H9 (cell line): Measurements from ENCODE around the gene TEX47. TPM values are rescaled to one million over a fixed set of nuclear protein-coding genes. Genes with fewer than 3 reads are reported as not detected.

Experiments used
- DNase-seq: peaks from one replicate; pipeline ENCODE4 v3.0.0-alpha.2; 2017
- H2AFZ ChIP-seq: one replicate; pipeline ENCODE4 v1.6.1; 2013; ENCODE audit warnings: mild to moderate bottlenecking, low read length, control low read depth, moderate library complexity
- H2AK5ac ChIP-seq: 2 replicates; pipeline ENCODE4 v1.6.1; 2013; ENCODE audit warnings: low read length, control low read depth, mixed read lengths; ENCODE audit not compliant: insufficient read length
- H2BK120ac ChIP-seq: one replicate; pipeline ENCODE4 v1.6.1; 2013; ENCODE audit warnings: low read depth, mild to moderate bottlenecking, low read length, control low read depth, inconsistent platforms; ENCODE audit not compliant: poor library complexity, severe bottlenecking
- H2BK12ac ChIP-seq: 2 replicates; pipeline ENCODE4 v1.6.1; 2013; ENCODE audit warnings: low read length, control low read depth, mixed read lengths, low read depth; ENCODE audit not compliant: insufficient read length
- H2BK15ac ChIP-seq: 2 replicates; pipeline ENCODE4 v1.6.1; 2013; ENCODE audit warnings: low read depth, low read length, control low read depth
- H2BK20ac ChIP-seq: one replicate; pipeline ENCODE4 v1.6.1; 2013; ENCODE audit warnings: low read depth, mild to moderate bottlenecking, low read length, control low read depth, inconsistent platforms; ENCODE audit not compliant: poor library complexity, severe bottlenecking
- H2BK5ac ChIP-seq: 2 replicates; pipeline ENCODE4 v1.6.1; 2013; ENCODE audit warnings: low read length, control low read depth, mixed read lengths; ENCODE audit not compliant: insufficient read length
- H3K14ac ChIP-seq: 2 replicates; pipeline ENCODE4 v1.6.1; 2013; ENCODE audit warnings: low read length, control low read depth; ENCODE audit not compliant: insufficient read depth
- H3K18ac ChIP-seq: 2 replicates; pipeline ENCODE4 v1.6.1; 2013; ENCODE audit warnings: low read depth, mild to moderate bottlenecking, mixed read lengths, low read length, control low read depth; ENCODE audit not compliant: insufficient read length
- H3K23ac ChIP-seq: 2 replicates; pipeline ENCODE4 v1.6.1; 2013; ENCODE audit warnings: low read length, control low read depth, mixed read lengths, low read depth; ENCODE audit not compliant: insufficient read length
- H3K23me2 ChIP-seq: 2 replicates; pipeline ENCODE4 v1.6.1; 2013; ENCODE audit warnings: low read depth, mild to moderate bottlenecking, mixed read lengths, low read length, control low read depth; ENCODE audit not compliant: insufficient read length, poor library complexity, severe bottlenecking
- H3K27ac ChIP-seq: 2 replicates; pipeline ENCODE4 v1.5.1; 2013; ENCODE audit warnings: low read length, control low read depth, mixed read lengths, low read depth; ENCODE audit not compliant: insufficient read length
- H3K27me3 ChIP-seq: 2 replicates; pipeline ENCODE4 v1.6.1; 2013; ENCODE audit warnings: low read length, control low read depth, inconsistent platforms; ENCODE audit not compliant: insufficient read depth
- H3K4ac ChIP-seq: 2 replicates; pipeline ENCODE4 v1.6.1; 2013; ENCODE audit warnings: low read depth, mild to moderate bottlenecking, control low read depth, inconsistent platforms, low read length, moderate library complexity
- H3K4me1 ChIP-seq: 2 replicates; pipeline ENCODE4 v1.6.1; 2013; ENCODE audit warnings: low read length, control low read depth, inconsistent platforms; ENCODE audit not compliant: insufficient read depth
- H3K4me2 ChIP-seq: 2 replicates; pipeline ENCODE4 v1.6.1; 2013; ENCODE audit warnings: low read length, control low read depth, mixed read lengths; ENCODE audit not compliant: insufficient read length, insufficient read depth
- H3K56ac ChIP-seq: 2 replicates; pipeline ENCODE4 v1.6.1; 2013; ENCODE audit warnings: low read depth, mild to moderate bottlenecking, mixed read lengths, low read length, control low read depth; ENCODE audit not compliant: insufficient read length
- H3K79me1 ChIP-seq: 2 replicates; pipeline ENCODE4 v1.6.1; 2013; ENCODE audit warnings: low read depth, mild to moderate bottlenecking, moderate library complexity, low read length, control low read depth, inconsistent platforms; ENCODE audit not compliant: insufficient read depth, poor library complexity, severe bottlenecking
- H3K79me2 ChIP-seq: 2 replicates; pipeline ENCODE4 v1.6.1; 2013; ENCODE audit warnings: low read length, control low read depth, inconsistent platforms; ENCODE audit not compliant: insufficient read depth
- H3K9ac ChIP-seq: 2 replicates; pipeline ENCODE4 v1.6.1; 2013; ENCODE audit warnings: low read length, control low read depth, mixed read lengths; ENCODE audit not compliant: insufficient read length; ENCODE audit errors: extremely low read depth
- H3K9me3 ChIP-seq: one replicate; pipeline ENCODE4 v1.6.1; 2013; ENCODE audit warnings: low read depth, low read length, inconsistent platforms; ENCODE audit not compliant: control insufficient read depth
- H3T11ph ChIP-seq: one replicate; pipeline ENCODE4 v1.6.1; 2013; ENCODE audit warnings: mild to moderate bottlenecking, low read length, control low read depth, inconsistent platforms
- H4K20me1 ChIP-seq: one replicate; pipeline ENCODE4 v1.6.1; 2013; ENCODE audit not compliant: control insufficient read depth, insufficient read length, insufficient read depth
- H4K5ac ChIP-seq: 2 replicates; pipeline ENCODE4 v1.6.1; 2013; ENCODE audit warnings: low read depth, mild to moderate bottlenecking, mixed read lengths, low read length, control low read depth; ENCODE audit not compliant: insufficient read length
- H4K8ac ChIP-seq: replicated peaks from 2 replicates; pipeline ENCODE4 v1.6.1; 2013; ENCODE audit warnings: low read length, control low read depth, mixed read lengths, low read depth; ENCODE audit not compliant: insufficient read length
- H4K91ac ChIP-seq: 2 replicates; pipeline ENCODE4 v1.6.1; 2013; ENCODE audit warnings: low read depth, mild to moderate bottlenecking, moderate library complexity, mixed read lengths, low read length, control low read depth; ENCODE audit not compliant: insufficient read length
- H3K27ac Mint-ChIP-seq, 3 experiments: 2 replicates in 2 of 3; 3 replicates in 1 of 3; pipeline ENCODE4 v1.8.0; 2020 to 2021; ENCODE audit warnings: mixed read lengths in 3 of 3, mild to moderate bottlenecking in 1 of 3, moderate library complexity in 1 of 3
- H3K27me3 Mint-ChIP-seq: 2 replicates; pipeline ENCODE4 v1.8.0; 2021; ENCODE audit warnings: low read depth, mild to moderate bottlenecking, moderate library complexity, mixed read lengths
- H3K36me3 Mint-ChIP-seq, 3 experiments: 2 replicates in 2 of 3; 3 replicates in 1 of 3; pipeline ENCODE4 v1.8.0; 2020 to 2021; ENCODE audit warnings: low read depth in 3 of 3, mixed read lengths in 3 of 3; ENCODE audit not compliant: insufficient read depth in 1 of 3
- H3K4me1 Mint-ChIP-seq, 2 experiments: 2 replicates each; pipeline ENCODE4 v1.8.0; 2020; ENCODE audit warnings: mixed read lengths in 2 of 2
- H3K4me3 Mint-ChIP-seq, 2 experiments: 2 replicates in 1 of 2; 3 replicates in 1 of 2; pipeline ENCODE4 v1.8.0; 2020 to 2021; ENCODE audit warnings: mild to moderate bottlenecking in 2 of 2, mixed read lengths in 2 of 2, moderate library complexity in 1 of 2
- H3K9me3 Mint-ChIP-seq, 2 experiments: 2 replicates in 1 of 2; 3 replicates in 1 of 2; pipeline ENCODE4 v1.8.0; 2020; ENCODE audit warnings: mild to moderate bottlenecking in 2 of 2, mixed read lengths in 2 of 2, moderate library complexity in 1 of 2
- WGBS: extraction: QIAGEN DNeasy Blood & Tissue Kit; methylation state at CpG from one replicate; pipeline ENCODE4 v1.1.7; 2013; ENCODE audit warnings: missing lambda C conversion rate, low lambda C conversion rate, mixed read lengths; ENCODE audit not compliant: insufficient read length; ENCODE audit errors: extremely low coverage; 5-methylcytosine and 5-hydroxymethylcytosine counted together
- total RNA-seq: library from RNA; stranded (reverse); gene quantifications from 2 replicates; pipeline ENCODE4 v1.2.1, GENCODE V29; 2021
- TF ChIP-seq, protein P1 (sequence below): fragments of 200-600 bp; sonication (generic); conservative IDR thresholded peaks from 3 replicates; pipeline ENCODE4 v1.8.0; 2021; ENCODE audit warnings: antibody characterized with exemption, mild to moderate bottlenecking

TEX47 gene
- total RNA-seq, 1 experiment from 2014 or later, result not detected

DNA sequence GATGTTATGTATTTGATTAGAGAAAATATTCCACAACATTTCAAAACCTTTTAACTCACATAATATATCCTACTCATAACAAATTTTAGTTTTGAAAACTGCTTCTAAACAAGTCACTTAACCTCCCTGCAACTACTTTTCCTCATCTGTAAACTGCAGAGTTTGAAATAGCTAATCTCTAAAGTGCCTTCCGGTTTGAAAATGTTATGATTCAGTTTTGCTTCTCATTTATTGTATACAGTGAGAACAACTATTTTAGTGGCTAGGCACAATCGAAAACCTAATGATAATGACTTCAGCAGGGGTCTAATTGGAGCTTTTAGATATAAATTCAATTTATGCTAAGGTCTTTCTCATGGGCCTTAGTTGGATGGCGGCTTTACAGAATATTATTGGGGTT is 30.7 kb upstream of the TEX47 start:
- Histone ChIP-seq H2BK12ac (no peak overlapping the region), H3K9ac (no peak overlapping the region), H2AFZ (no peak overlapping the region), H2BK5ac (no peak overlapping the region), H3K4ac (no peak overlapping the region), H2BK15ac (no peak overlapping the region), H2AK5ac (no peak overlapping the region), H4K20me1 (no peaks in the 10 kb centered on the region), H4K8ac (no peak overlapping the region), H3K23ac (no peak overlapping the region), H3K79me1 (no peaks in the 10 kb centered on the region), H4K5ac (no peak overlapping the region), H2BK20ac (no peak overlapping the region), H3K4me2 (no peak overlapping the region), H3T11ph (no peak overlapping the region), H4K91ac (no peak overlapping the region), H3K27me3 (no peaks in the 10 kb centered on the region), H3K18ac (no peak overlapping the region), H3K23me2 (no peaks in the 10 kb centered on the region), H3K4me1 (no peaks in the 10 kb centered on the region), H2BK120ac (no peak overlapping the region), H3K27ac (no peak overlapping the region), H3K79me2 (no peaks in the 10 kb centered on the region), H3K56ac (no peak overlapping the region), H3K9me3 (no peaks in the 10 kb centered on the region), H3K14ac (no peak overlapping the region)
- TF ChIP-seq, protein P1, sequence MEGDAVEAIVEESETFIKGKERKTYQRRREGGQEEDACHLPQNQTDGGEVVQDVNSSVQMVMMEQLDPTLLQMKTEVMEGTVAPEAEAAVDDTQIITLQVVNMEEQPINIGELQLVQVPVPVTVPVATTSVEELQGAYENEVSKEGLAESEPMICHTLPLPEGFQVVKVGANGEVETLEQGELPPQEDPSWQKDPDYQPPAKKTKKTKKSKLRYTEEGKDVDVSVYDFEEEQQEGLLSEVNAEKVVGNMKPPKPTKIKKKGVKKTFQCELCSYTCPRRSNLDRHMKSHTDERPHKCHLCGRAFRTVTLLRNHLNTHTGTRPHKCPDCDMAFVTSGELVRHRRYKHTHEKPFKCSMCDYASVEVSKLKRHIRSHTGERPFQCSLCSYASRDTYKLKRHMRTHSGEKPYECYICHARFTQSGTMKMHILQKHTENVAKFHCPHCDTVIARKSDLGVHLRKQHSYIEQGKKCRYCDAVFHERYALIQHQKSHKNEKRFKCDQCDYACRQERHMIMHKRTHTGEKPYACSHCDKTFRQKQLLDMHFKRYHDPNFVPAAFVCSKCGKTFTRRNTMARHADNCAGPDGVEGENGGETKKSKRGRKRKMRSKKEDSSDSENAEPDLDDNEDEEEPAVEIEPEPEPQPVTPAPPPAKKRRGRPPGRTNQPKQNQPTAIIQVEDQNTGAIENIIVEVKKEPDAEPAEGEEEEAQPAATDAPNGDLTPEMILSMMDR, result no peak
- H3K27ac Mint-ChIP-seq, result no peak overlapping the region
- no CpG with 5 or more reads among the region's 3 CpGs for WGBS
- no peak overlapping the region for H3K4me3 Mint-ChIP-seq
- no peaks in the 10 kb centered on the region for H3K27me3 Mint-ChIP-seq
- no peaks in the 10 kb centered on the region for H3K36me3 Mint-ChIP-seq
- no peaks in the 10 kb centered on the region for H3K9me3 Mint-ChIP-seq
- no peak for DNase-seq
- H3K4me1 Mint-ChIP-seq, result no peaks in the 10 kb centered on the region
